GM19043 (cell line): ENCODE measurements around the gene CLK3.

Experiments used
- ATAC-seq: cut with Tn5 transposase; IDR thresholded peaks from one replicate; pipeline ENCODE4 v1.9.1; 2021; ENCODE audit warnings: low read depth; ENCODE audit not compliant: unreplicated experiment

CLK3 gene

DNA sequence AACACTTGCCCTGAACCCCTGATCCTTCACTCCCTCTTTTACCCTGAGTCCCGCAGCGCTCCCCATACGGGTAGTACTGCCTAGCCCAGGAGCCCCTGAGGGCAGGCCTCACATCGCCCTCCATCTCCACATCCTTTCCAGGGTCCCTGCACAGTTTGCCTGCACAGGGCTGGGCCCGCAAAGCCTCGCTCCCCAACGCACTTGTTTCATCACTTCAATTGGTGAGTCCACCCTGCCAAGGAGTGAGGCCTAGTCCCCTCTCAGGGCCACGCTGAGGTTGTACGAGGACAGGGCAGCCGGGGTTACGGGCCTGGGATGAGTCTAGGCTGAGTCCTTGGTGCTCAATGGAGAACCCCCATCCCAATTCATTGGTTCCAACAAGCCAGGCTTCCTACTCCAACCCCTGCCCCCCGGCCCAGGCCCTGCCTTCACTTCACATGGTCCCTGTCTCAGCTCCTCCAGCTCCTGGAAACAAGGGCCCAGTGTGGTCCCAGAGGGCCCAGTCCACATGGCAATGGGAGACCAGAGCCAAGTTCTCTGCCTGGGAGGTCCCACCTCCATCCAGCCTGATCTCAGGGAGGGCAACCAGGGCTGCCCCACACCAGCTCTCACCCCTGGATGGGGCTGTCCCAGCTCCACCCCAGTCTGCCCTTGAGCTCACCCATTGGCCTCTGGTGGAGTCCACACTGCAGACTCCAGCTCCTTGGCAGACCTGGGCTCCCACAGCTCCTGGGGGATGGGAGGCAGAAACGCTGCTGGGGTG is 12.4 kb upstream of the CLK3 start:
- ATAC-seq = no peak

GRCh38 chr15:74603789-74604705 is 11.6 kb upstream of the CLK3 start:
- no peak for ATAC-seq

GRCh38 chr15:74604983-74605794 is 10.4 kb upstream of the CLK3 start:
- no peak for ATAC-seq

DNA sequence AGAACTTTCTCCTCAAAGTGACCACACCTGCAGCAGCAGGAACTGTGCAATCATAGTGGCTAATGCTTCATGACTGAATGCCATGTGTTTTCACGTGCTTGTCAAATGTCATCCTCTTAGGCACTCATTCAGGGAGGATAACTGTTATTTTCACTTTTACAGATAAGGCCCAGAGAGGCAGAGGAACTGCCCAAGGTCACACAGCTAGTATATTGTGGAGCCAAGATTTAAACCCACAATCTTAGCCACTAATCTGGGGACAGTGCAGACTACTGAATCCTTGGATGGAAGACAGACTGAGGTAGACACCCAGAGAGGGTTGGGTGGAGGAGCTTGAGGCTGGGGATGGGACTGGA is 9.9 kb upstream of the CLK3 start:
- ATAC-seq = no peak

GRCh38 chr15:74608786-74609185 is 6.8 kb upstream of the CLK3 start:
- no peak for ATAC-seq

- ATAC-seq = no peak
Measured at GRCh38 chr15:74609938-74610301, 5.7 kb upstream of the CLK3 start.

DNA sequence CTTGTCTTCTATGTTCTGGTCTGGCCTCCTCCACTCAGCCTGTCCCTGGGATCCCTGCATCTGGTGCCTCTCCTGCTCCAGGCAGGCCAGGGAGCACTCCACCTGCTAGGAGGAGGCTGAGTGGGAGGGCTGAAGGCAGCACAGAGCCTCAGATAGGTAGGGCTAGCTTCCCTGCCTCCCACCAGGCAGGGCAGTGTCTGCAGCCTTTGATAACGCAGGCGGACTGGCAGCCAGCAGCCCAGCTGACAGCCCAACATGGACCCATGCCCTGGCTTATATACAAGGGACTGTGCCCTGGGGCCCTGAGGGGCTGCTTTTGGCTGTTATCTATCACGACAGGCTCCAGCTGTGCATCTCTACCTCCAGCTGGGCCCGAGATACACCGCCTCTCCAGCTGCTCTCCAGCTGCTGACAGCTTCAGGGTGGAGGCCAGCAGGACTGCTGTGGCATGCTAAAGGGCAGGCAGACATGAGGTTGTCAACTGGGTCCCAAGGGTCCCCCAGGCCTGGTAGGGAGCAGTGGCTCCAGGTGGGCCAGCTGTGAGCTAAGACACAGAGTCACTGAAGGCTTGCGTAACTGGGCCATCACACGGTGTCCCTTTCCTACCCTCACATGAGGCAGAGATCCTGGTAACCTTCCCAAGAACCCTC is 5.2 kb upstream of the CLK3 start:
- no peak for ATAC-seq

GRCh38 chr15:74611341-74611740 is 4.3 kb upstream of the CLK3 start:
- ATAC-seq = no peak

DNA sequence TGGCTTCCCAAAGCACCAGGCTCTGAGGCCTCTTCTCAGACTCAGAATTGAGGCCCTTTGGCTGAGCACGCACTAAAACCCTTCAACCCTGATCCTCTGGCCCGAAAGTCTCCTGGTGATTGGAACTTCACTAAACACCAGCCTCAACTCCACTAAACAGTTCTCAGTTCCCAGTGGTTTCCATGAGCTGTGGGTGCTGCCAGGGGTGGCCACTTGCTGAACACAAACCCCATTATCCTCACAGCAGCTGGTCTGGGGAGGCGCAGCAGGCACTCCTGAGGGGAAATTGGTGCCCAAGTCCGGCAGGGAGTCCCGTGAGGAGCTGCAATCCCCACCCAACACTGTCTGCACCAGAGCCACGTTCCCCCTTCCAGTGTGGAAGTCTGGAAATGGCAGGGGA is 3.8 kb upstream of the CLK3 start:
- no peak for ATAC-seq

- ATAC-seq = no peak
Measured at GRCh38 chr15:74612677-74613076, 3.0 kb upstream of the CLK3 start.

- no peak for ATAC-seq
Measured at GRCh38 chr15:74613089-74613952, 2.3 kb upstream of the CLK3 start.

GRCh38 chr15:74613953-74614743 is 1.5 kb upstream of the CLK3 start:
- no peak for ATAC-seq

- peak; percentile 43 for ATAC-seq
Measured at GRCh38 chr15:74614744-74615507, 710 bp upstream of the CLK3 start.

- ATAC-seq = no peak
Measured at GRCh38 chr15:74616366-74616939, 817 bp downstream of the CLK3 start.

DNA sequence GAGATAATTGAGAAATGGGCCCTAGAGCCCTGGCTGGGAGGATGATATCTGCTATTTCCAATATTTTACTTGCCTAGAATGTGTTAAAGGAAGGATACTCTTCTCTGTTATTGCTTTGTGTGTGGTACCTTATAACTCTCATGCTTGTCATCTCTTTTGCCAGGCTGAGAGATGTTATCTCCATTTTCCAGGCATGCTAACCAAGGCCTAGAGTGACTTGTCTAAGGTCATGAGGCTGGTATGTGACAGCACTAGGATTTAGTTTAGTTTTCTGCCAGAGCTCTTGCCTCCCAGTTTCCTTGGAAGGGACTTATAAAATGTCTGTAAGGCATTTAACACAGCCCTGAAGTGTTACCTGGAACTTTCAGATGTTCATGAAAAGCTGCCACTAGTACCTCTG is 1.4 kb downstream of the CLK3 start:
- ATAC-seq = no peak

DNA sequence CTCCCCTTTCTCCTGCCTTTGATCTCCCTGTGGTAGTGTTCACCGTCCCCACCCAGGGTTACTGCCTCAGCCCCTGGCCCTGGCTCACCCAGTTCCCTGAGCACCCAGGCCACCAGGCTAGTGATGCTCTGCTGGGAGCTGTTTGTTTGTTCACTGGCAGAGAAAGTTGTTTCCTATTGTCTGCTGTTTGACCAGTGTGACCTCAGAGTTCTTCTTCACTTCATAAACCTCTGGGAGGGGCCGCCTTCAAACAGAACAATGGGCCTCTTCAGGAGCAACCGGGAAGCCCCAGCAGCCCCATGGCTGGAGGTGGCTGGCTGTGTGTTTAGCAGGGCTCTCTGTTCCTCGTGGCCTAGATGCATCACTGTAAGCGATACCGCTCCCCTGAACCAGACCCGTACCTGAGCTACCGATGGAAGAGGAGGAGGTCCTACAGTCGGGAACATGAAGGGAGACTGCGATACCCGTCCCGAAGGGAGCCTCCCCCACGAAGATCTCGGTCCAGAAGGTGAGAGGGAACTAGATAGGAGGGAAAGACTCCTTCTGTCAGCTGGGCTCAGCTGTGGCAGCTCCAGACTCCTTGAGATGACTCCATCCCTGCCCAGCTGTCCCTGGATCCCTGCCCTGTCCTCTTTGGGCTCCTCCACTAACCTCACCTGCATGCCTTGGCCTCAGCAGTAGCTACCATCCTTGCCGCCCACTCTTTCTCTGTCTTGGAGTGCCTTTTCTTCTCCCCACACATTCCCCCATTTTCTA is 3.4 kb downstream of the CLK3 start:
- no peak for ATAC-seq
